ENCODE results near the gene IQSEC1.
"Not testable (repeated sequence)": the region's sequence is repeated elsewhere in the genome, so short reads cannot be mapped to it uniquely, and the experiment has no call there.

Gene IQSEC1

GRCh38 chr3:12853847-12854246 lies 219.4 kb downstream of the IQSEC1 start:
- DNase-seq, result not testable (repeated sequence)

GRCh38 chr3:12852201-12852600 lies 221.0 kb downstream of the IQSEC1 start:
- no peak for DNase-seq

Data from NCI-H774 (cell line).